Activated CD8-positive, alpha-beta memory T cell treated with anti-CD3 and anti-CD28 coated beads, Interleukin-2, amount 50 U/mL, for 24 hours (primary cell): Measurements from ENCODE around the gene COPA.
A peak's percentile ranks its signal among the peaks of the same experiment; 100 is the strongest.
"Not testable (repeated sequence)": the region's sequence is repeated elsewhere in the genome, so short reads cannot be mapped to it uniquely, and the experiment has no call there.

ENCODE experiments used
- DNase-seq: peaks from one replicate; pipeline ENCODE4 v3.0.0-alpha.2; 2020; ENCODE audit errors: extremely low read depth

Gene COPA

DNA sequence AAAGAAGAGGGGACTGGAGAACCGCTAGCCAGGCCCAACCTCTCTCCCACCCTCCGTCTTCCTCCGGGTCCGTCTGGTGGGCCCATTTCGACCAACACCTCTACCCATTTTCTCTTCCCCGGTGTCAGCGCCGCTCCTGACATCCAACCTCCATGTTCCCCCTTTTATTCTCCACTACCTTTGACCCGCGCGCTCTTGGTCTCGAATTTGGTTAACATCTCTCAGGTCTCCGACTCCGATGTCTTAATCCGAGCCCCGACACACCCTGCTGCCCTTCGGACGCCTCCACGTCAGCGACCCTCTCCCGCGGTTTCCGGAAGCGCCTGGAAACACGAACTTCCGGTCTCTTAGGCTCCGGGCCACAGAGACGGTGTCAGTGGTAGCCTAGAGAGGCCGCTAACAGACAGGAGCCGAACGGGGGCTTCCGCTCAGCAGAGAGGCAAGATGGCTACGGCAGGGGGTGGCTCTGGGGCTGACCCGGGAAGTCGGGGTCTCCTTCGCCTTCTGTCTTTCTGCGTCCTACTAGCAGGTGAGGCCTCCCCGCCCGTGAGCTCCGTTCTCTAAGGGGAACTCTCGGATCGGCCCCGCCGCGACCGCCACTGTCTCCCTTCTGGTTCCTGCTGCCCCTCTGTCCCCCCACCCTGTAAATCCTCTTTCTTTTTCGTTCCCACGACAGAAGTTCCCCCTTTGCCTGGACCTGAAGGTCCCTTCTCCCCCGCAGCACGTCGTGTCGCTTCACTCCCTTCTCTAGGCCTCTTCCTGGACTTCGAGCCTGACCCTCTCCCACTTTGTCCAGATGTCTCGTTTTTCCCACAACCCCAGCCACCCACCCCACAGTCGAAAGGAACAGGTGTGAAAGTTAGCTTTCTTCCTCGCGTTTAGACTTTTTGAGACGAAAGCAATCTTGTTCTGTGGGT lies at the start of gene COPA, which contains the start of gene NCSTN:
TSS of gene COPA (minus strand) at position 298 of the 917 bp plus-strand sequence. CDS start at position 218, 80 bp downstream.
TSS of gene NCSTN (plus strand) at position 431 of the 917 bp plus-strand sequence. CDS start at position 445, 14 bp downstream.
- DNase-seq, result peak; percentile 82

DNA sequence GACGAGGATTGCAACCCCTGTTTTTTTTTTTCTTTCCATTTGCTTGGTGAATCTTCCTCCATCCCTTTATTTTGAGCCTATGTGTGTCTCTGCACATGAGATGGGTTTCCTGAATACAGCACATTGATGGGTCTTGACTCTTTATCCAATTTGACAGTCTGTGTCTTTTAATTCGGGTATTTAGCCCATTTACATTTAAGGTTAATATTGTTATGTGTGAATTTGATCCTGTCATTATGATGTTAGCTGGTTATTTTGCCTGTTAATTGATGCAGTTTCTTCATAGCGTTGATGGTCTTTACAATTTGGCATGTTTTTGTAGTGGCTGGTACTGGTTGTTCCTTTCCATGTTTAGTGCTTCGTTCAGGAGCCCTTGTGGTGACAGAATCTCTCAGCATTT lies 45.4 kb upstream of the COPA start:
- DNase-seq, result not testable (repeated sequence)

DNA sequence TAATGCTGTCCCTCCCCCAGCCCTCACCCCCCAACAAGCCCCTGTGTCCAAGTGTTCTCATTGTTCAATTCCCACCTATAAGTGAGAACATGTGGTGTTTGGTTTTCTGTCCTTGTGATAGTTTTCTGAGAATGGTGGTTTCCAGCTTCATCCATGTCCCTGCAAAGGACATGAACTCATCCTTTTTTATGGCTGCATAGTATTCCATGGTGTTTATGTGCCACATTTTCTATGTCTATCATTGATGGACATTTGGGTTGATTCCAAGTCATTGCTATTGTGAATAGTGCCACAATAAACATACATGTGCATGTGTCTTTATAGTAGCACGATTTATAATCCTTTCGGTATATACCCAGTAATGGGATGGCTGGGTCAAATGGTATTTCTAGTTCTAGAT lies 41.8 kb upstream of the COPA start:
- DNase-seq, result not testable (repeated sequence)

DNA sequence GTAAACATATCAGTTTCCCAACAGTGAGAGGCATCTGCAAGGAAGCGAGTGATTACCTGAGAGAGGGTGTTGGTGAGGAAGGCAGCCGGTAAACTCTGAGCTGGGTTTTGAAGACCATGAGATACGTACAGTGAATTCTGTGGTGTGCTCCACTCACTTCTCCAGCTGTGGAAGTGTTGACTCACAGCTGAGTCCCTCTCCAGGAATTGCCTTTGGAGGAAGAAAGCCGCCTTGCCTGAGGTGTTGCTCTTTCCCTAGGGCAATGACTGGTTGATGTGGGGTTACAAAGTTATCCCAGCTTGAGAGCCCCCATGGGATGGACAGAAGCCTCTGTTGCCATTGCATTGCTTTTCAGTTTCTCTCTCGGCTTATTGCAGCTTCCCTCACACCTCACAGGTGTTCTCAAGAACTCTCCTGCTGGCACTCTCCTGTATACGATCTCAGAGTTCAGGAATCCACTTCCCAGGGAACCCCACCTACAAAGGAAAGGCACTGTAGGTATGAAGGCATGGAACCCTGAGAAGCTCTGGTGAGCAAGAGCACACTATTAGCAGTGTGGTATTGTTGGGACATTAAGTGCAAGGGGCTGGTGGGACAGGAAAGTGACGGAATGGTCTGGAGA lies 34.6 kb upstream of the COPA start:
- no peak for DNase-seq

DNA sequence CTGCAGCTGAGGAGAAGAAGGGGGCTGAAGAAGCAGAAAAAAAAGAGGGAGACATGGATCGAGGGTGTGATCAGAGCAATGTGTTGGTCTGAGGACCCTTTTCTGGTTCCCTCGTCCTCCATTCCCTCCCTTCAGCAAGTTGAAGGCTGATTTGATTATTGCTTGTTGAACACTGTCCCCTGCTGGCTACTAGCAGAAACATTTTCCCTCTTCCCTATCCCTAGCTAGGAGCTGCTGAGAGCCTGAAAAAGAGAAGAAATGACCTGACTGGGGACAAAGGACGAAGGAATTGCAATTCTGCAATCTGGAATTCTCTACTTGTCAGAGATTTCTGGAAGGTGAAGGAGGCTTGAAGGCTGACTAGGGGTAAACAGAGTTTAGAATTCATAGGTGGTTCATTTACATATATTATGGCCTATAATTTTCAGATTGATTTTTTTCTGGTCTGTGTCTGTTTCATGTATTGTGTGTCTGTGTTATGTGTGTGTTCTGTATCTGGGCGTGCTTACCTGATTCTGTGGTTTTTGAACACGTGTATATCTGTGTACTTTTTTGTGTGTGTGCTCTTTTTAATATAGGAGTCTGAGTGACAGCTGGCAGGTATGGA lies 33.6 kb upstream of the COPA start:
- no peak for DNase-seq

DNA sequence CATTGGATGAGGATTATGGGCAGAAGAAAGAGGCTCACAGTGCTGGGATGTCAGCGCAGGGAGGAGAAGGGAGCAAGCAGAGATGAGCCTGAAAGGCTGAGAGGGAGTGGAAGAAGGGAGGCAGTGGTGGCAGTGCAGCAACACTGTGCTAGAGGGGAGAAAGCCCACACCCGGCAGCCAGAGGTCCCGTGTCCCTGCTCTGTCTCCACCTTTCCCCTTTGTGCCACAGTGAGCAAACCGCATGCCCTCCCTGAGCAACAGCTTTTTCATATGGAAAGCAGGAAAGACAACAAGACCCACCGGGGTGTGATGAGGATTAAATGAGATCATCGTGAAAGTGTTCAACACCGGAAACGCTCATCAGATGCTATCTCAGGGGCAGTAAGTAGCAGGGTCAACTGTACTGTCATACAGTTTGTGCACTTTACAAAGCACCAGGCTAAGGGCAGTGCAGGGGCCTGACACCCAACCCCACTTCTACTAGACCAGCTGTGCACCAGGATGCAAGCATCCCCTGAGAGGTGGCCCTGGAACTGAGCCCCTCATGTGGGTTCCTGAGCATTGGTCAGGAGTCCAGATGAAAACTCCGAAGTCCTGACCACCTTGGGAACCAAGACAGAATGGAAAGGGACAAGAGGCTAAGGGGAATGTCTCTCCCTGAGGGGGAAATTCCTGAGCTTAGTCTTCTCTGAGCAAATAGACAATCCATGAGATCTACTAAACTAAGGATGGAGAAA lies 32.9 kb upstream of the COPA start:
- DNase-seq, result no peak

DNA sequence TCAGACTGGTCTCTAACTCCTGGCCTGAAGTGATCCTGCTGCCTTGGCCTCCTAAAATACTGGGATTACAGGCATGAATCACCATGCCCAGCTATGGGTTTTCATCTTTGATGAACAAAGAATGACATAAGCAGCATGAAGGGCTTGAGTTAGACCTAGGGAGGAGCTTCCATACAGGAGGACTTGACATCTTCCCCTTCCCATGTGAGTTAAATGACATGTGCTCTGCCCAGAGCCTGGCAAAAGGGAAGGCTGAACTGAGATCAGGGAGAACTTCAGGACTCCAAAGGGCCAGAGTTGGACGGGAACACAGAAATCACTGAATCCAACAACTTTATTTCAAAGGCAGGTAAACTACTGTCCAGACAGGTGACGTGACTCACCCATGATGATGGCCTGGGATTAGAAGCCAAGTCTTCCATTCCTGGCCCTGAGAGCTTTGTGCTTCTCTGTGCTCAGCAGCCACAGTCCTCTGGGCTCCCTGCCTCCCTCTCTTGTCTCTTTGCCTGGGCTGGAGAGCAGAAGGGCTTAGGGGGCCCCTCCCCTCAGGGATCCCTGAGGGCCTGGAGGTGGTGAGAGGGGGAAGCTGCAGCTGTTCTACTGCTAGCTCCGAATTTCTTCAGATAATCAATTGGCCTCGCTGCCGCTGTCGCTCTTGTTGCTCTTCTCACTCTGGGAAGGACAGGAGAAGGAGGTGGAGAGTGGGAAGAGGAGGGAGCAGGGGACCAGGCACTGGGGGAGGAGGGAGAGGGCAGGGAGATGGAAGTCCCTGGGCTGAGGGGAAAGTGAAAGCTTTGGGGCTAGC lies 31.5 kb upstream of the COPA start:
- DNase-seq, result no peak

DNA sequence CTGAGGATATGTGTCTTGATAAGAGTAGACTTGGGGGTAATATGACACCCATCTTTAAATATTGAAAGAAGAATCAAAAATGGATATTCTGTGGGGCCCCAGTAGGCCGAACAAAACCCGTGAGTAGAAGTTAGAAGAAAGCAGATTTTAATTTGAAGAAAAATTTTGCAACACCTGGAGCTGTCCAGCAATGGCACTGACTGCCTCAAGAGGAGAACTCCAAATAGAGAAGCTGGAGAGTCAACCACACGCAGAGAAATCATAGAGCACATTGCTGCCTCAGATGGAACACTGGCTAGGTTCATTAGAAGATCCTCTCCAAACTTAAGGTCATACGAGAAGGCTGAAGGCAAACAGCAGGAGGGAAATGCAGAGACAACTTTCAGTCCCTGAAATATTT lies 30.6 kb upstream of the COPA start:
- DNase-seq, result no peak

DNA sequence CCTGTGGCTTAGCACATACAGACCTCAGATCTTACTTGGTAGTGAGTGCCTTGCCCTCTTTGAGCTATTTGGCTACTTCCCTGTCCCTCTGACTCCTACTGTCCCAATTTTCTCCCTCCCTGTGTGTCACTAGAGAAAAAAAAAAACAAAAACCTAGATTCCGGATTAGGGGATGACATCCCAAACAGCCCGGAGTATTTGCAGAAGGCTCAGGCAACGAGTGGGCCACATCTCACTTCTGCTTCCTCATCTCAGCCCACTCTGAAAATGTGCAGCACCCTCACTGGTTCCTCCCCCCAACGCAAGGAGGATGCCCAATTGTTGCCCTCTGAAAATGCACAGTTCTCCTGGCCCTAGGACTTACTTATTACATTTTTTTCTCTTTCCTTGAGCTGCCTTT lies 28.7 kb upstream of the COPA start:
- DNase-seq, result no peak

DNA sequence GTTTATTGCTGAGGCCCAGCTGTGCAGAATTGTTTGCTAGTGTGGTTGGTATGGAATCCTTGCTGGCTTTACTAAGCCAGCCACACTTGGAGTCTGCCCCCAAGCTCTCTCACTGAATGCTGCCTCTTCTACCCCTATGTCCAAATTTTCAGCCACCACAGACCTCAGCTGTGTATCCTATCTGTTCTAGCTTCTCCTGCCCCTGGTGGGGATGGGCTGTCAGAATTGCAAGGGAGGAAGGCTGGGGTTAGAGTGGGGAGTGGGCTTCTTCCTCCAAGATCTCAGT lies 28.2 kb upstream of the COPA start:
- DNase-seq, result no peak

DNA sequence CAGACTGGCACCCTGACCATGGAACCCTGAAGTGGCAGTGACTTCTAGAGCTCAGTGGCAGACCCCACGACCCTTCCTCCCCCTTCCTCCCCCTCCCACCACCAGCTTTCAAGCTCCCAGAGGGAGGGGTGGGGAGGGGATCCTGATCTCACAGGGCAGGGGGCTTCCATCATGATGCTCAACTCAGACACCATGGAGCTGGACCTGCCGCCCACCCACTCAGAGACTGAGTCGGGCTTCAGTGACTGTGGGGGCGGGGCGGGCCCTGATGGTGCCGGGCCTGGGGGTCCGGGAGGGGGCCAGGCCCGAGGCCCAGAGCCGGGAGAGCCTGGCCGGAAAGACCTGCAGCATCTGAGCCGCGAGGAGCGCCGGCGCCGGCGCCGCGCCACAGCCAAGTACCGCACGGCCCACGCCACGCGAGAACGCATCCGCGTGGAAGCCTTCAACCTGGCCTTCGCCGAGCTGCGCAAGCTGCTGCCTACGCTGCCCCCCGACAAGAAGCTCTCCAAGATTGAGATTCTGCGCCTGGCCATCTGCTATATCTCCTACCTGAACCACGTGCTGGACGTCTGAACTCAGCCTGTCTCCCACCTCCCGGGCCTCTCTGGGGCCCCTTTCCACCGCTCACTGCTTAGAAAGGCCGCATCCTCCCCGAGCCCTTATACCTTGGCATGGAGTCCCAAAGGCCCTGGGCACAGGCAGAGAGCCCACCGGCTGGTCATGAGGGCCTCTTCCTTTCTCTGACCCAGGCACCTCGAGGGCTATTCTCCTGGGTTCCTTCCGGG lies 27.7 kb upstream of the COPA start:
- no peak for DNase-seq

DNA sequence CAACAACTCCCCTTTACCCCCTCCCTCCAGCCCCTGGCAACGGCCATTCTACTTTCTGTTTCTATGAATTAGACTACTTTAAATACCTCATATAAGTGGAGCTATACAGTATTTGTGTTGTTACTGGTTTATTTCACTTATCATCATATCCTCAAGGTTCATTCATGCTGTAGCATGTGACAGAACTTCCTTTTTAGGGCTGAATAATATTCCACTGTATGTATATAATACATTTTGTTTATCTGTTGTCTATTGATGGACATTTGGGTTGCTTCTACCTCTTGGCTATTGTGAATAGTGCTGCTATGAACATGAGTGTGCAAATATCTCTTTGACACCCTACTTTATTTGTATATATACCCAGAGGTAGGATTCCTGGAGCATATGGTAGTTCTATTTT lies 26.0 kb upstream of the COPA start:
- DNase-seq, result no peak

DNA sequence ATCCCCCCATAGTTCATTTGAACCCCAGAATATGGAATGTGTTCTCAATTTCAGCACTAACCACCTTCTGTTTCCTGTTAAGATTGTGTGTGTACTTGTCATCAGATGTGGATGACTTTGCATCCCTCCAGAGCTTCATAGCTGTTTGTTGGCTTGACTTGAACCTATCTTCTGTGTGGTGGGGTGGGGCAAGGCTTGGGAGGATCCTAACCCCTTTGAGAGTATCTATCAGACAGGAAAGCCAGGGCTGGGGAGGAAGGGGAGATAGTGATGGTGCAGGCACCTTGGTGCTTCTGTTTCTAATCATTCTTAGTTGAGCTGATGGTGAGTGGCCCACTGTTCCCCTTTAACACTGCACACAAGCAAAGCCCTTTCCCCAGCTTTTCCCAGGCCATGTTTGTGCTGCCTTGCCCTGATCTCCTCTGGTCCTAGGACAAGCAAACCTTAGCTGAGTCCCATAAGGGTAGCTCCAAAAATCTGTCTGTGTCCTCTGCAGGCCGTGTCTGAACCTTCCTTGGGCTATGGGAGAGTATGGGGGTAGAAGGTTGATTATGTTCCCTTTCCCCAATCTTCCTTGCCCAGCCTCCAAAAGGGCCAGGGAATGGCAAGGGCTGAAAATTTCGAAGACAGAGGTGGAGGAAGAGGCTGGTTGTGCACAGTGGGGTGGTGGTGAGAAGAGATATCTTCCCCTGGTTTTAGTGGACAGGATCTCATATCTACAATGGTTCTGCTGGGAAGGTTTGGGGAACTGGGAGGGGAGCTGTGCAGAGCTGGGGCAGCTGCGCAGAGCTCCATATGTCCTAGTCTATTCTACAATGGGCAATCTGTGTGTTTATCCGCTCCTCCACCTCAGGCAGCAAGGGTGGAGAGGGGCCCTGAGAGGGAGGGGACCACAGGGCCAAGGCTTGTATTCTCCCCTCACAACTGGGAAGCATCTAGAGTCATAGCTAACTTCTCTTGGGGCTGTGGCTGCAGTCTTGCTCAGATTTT lies 25.2 kb upstream of the COPA start:
- DNase-seq, result no peak

DNA sequence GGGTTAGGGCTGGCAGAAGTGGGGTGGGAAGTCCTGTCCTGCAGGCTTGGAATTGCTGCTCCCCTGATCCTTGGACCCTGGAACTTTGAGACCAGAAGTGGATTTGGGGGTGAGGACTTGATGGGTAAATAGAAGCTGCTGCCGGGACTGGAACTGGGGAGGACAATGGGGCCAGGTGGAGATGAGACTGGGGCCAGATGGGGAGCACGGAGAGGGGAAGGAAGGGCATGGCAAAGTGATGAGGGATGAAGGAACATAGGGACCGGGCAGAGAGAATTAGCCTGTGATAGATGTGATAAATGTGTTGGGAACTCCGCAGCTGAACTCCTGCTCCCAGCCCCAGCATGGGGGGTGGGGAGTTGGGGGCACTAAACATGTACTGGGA lies 24.5 kb upstream of the COPA start:
- DNase-seq, result no peak

DNA sequence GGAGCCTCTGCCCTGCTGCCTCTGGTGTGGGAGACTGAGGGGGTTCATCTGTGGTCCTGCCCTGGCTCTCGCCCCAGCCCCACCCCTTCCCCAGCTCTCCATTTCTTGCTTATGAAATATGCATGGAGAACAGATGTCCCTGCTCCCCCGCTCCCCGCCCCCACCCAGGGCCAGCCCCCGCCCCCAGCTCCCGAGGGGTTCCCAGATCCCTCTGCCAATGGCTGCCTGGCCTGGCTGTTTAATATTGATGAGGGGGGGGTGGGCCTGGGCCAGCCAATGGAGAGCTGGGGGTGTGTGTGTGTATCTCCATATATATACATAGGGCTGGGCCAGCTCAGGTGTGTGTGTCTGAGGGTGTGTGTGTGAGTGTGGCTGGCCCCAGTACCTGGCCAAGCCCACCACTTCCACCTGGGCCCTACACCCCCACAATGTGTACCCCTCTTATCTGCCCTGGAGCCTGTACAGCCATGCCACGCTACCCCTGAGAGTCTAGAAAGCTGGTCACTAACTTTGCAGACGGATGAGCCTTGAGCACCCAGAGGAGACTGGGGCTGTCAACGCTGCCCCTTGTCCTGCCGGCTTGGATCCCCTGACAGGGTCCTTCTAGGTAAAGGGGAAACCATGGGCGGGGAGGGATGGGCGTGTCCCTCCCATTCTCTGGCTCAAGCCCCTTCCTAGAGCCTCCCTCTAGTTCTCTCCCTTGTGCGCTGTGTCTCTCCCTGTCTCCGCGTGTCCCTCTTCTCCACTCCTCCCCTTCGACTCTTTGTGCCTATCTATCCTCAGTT lies 23.9 kb upstream of the COPA start, which contains the start of gene NHLH1:
TSS of gene NHLH1 (plus strand) at position 341 of the 785 bp plus-strand sequence. CDS start 3,661 bp downstream, outside the sequence.
- no peak for DNase-seq

DNA sequence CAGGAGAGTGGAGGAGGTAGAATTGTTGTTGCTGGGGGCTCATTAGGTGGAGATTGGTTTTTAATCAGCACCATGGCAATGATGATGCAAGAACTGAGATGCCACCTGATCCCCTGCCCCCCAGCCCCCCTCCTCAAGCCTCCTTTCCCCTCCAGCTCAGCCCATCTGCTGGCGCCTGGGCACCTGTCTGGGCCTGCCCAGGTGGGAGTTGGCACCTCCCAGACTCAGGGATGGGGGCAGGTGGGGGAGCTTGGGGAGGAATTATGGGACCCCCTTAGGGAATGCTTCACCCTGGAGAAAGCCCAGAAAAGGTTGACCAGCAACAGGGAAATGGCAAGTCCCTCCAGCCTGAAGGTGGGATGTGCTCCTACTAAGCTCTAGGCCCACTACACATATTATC lies 22.3 kb upstream of the COPA start:
- no peak for DNase-seq

DNA sequence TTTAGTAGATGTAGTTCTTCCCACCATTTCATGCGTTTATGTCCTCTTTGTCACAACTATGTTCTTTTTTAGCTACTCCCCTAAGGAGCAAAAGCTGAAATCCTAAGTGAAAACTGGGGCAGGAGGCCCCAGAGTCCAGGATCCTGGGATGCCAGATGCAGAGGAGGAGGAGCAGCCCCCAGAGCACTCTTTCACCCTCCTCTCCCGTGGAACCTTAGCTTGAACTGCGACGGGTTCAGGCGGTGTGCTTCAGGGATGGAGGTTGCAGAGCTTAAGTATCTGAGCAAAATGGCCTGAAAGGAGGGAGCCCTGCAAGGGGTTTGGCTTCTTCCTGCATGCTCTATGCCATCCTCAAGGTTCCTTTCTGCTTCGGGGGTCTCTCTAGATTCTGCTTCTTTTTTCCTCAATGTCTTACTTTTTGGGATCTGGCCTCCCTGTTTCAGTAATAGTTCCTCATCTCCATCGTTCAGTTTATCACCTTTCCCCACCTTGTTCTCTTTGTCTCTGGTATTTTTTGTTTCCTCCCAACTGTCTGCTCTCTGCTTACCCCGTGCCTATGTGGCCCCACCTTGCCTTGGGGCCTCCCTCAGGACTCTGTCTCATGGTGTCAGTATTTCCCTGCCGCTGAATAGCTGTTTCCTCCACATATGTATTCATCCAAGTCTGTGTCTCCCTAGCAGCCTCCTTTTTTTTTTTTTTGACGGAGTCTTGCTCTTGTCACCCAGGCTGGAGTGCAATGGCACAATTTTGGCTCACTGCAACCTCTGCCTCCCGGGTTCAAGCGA lies 21.1 kb upstream of the COPA start:
- DNase-seq, result no peak

DNA sequence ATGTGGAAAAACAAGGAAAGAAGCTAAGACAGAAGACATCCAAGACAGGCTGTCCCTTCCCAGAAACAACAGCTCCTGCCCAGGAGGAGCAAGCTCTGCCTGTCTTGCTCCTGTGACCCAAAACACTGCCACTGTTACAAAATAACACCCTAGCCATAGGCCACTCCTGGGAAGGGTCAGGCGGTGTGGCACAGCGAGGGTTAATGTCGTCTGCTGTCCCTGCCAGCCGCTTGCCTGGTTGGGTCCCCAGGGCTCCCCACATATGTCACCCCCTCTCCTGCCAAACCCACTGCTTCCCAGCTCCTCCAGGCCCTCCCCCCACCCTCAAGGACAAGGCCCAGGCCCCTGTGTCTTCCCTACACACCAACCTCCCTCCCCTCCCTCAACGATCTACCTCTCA lies 20.0 kb upstream of the COPA start:
- DNase-seq, result no peak
